ENCODE results near the gene MINAR2.

MINAR2 gene

DNA sequence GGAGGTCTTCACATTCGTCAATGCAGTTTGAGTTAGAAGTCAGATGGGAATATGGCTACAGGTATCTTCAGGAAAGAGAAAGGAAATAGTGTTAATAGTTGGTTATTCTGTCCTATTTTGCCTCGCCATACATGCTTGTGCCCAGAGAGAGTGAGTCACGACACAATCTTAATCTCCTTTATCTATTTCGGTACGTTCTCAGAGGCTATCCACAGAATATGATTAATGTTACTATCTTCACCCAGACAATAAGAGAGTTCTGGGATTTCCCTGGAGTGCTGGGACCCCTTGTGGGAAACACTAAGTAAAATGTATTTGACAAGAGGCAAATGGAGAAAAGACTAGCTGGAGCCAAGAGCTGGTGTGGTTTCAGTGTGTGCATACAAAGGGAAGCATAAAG, 25.5 kb downstream of the MINAR2 start:
- no peak for DNase-seq

DNA sequence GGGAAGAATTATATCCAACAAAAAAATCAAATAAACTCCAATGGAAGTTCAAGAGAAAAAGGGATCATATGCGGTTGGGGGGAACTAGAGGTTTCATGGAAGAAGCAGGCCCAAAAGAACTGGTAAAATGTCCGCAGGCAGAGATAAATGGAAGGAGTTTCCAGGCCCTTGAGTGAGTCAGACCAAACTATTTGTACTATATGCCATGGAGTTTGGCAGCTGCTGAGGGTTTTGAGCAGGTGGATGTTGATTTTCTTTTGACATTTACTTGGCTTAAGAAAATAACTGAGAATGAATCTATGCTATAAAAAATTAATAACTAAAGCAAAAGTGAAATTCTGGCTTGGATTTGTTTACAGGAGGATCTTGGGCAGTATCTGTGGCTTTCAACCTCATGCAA, 33.7 kb downstream of the MINAR2 start:
- no peak for DNase-seq

DNA sequence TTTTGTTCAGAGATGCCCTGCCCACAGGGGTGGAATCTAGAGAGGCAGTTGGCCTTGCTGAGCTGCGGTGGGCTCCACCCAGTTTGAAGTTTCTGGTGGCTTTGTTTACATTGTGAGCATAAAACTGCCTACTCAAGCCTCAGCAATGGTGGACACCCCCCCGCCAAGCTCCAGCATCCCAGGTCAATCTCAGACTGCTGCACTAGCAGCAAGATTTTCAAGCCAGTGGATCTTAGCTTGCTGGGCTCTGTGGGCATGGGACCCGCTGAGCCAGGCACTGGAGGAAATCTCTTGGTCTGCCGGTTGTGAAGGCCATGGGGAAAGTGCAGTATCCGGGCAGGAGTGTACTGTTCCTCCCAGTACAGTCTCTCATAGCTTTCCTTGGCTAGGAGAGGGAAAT, 55.5 kb downstream of the MINAR2 start:
- no peak for DNase-seq

DNA sequence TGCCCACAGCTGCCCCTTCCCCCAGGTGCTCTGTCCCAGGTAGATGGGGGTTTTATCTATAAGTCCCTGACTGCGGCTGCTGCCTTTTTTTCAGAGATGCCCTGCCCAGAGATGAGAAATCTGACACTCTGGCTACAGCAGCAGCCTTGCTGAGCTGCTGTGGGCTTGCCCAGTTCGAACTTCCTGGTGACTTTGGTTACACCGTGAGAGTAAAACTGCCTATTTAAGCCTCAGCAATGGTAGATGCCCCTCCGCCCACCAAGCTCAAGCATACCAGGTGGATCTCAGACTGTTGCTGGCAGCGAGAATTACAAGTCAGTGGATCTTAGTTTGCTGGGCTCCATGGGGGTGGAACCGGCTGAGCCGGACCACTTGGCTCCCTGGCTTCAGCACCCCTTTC, 56.8 kb downstream of the MINAR2 start:
- DNase-seq: no peak

DNA sequence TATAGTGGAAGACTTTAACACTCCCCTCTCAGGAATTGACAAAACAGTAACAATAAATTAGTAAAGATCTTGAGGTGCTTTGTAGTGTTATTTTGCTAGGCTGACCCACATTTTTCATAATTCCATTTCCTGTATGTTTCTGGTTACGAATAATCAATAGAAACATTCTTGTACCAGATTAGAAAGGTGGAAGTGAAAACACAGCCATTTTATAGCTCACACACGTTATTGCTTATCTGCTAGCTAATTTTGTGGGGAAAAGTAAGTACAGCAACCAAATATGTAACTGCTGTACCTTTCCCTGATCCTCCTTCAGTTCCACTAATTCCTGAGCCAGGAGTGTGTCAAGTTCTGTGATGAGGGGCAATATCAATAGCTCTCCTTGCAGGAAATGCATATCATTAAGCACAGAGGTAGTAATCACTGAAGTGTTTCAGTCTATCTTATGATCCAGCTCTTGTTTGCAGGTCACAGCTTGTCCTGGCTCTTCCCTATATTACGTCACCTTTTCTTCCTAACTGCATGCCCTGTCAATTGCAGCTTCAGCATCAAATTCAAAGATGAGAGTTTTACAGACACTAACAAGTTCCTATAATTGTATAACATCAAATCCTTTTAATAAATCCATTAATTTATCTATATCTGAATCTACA, 59.4 kb downstream of the MINAR2 start:
- no peak for DNase-seq

All from hematopoietic multipotent progenitor cell treated with erythropoietin and hydrocortisone succinate and interleukin-3 and kit ligand, for 6 days (in vitro differentiated cells).